HG03342 (cell line): ENCODE measurements around the gene ACMSD.
"Not testable (repeated sequence)": the region's sequence is repeated elsewhere in the genome, so short reads cannot be mapped to it uniquely, and the experiment has no call there.

Experiments
- ATAC-seq: cut with Tn5 transposase; IDR thresholded peaks from one replicate; pipeline ENCODE4 v1.9.1; 2021; ENCODE audit warnings: mild to moderate bottlenecking, moderate library complexity; ENCODE audit not compliant: unreplicated experiment

ACMSD gene

GRCh38 chr2:134838143-134838620, at the start of gene ACMSD:
Gene ACMSD (plus strand): TSS chr2:134838616. CDS start chr2:134838683, 67 bp downstream.
- ATAC-seq, result no peak

GRCh38 chr2:134790487-134790886, 47.9 kb upstream of the ACMSD start:
- ATAC-seq, result no peak

GRCh38 chr2:134791616-134792015, 46.8 kb upstream of the ACMSD start:
- ATAC-seq, result no peak

GRCh38 chr2:134792186-134792585, 46.2 kb upstream of the ACMSD start:
- no peak for ATAC-seq

GRCh38 chr2:134795765-134796164, 42.7 kb upstream of the ACMSD start:
- ATAC-seq, result no peak

GRCh38 chr2:134796373-134796772, 42.0 kb upstream of the ACMSD start:
- no peak for ATAC-seq

- no peak for ATAC-seq
These were observed 38.5 kb upstream of the ACMSD start for GRCh38 chr2:134799936-134800335.

GRCh38 chr2:134800341-134800740, 38.1 kb upstream of the ACMSD start:
- ATAC-seq, result no peak

GRCh38 chr2:134803609-134804405, 34.6 kb upstream of the ACMSD start:
- ATAC-seq, result not testable (repeated sequence)

- ATAC-seq, result no peak
These were observed 22.7 kb upstream of the ACMSD start for GRCh38 chr2:134815741-134816140.

- ATAC-seq, result no peak
These were observed 20.1 kb upstream of the ACMSD start for GRCh38 chr2:134818321-134818720.

GRCh38 chr2:134819334-134819733, 19.1 kb upstream of the ACMSD start:
- no peak for ATAC-seq

- ATAC-seq, result no peak
These were observed 15.0 kb upstream of the ACMSD start for GRCh38 chr2:134823431-134823830.

- no peak for ATAC-seq
These were observed 14.6 kb upstream of the ACMSD start for GRCh38 chr2:134823832-134824231.

GRCh38 chr2:134825716-134826115, 12.7 kb upstream of the ACMSD start:
- ATAC-seq, result not testable (repeated sequence)

GRCh38 chr2:134835471-134835870, 2.9 kb upstream of the ACMSD start:
- ATAC-seq, result no peak

- no peak for ATAC-seq
These were observed 1.4 kb upstream of the ACMSD start for GRCh38 chr2:134836986-134837385.

- peak; percentile 64 for ATAC-seq
These were observed 1.2 kb downstream of the ACMSD start for GRCh38 chr2:134839649-134840048.

GRCh38 chr2:134842930-134843490, 4.6 kb downstream of the ACMSD start:
- ATAC-seq, result no peak

- no peak for ATAC-seq
These were observed 5.6 kb downstream of the ACMSD start for GRCh38 chr2:134843968-134844367.

- ATAC-seq, result no peak
These were observed 6.6 kb downstream of the ACMSD start for GRCh38 chr2:134845028-134845427.

GRCh38 chr2:134845719-134846118, 7.3 kb downstream of the ACMSD start:
- ATAC-seq, result no peak
